Left ventricle myocardium superior (tissue), 1 donor: ENCODE data around the gene SCO2. TPM values are rescaled to one million over a fixed set of nuclear protein-coding genes. Genes with fewer than 3 reads are reported as not detected.
A peak's percentile ranks its signal among the peaks of the same experiment; 100 is the strongest.

Source experiments
- ATAC-seq: fragments of 200-7000 bp; cut with Tn5 transposase; one replicate; pipeline ENCODE4 v1.9.1; 2020; ENCODE audit warnings: mild to moderate bottlenecking, moderate library complexity
- DNase-seq: peaks from one replicate; pipeline ENCODE4 v3.0.0-alpha.2; 2020
- intact Hi-C: fragments of 100-400 bp; cut with micrococcal nuclease; formaldehyde crosslinking; loops from one replicate; pipeline ENCODE4 v1.11.0; 2022
- total RNA-seq: library from RNA; stranded (reverse); fragmentation: NEBNext Ultra II Directional; extraction: Animal tissue kit (Norgen Biotek cat#: 25700); gene quantifications from one replicate; pipeline ENCODE4 v1.2.1, GENCODE V29; 2021
- donor health status: DM: no; HTN: yes; CAD: no; lungs with severe emphysema.

SCO2 gene
- total RNA-seq, 1 donor from 2014 or later, result 1.3 TPM

- DNase-seq (no peak), ATAC-seq (peak; percentile 51)
- intact Hi-C loops, result no loop called here
Observed at GRCh38 chr22:50485221-50486131, 39.9 kb downstream of the SCO2 start.

- ATAC-seq, result no peak
- no peak for DNase-seq
- intact Hi-C loops, result no loop called here
Observed at GRCh38 chr22:50483977-50484853, 41.2 kb downstream of the SCO2 start.

DNA sequence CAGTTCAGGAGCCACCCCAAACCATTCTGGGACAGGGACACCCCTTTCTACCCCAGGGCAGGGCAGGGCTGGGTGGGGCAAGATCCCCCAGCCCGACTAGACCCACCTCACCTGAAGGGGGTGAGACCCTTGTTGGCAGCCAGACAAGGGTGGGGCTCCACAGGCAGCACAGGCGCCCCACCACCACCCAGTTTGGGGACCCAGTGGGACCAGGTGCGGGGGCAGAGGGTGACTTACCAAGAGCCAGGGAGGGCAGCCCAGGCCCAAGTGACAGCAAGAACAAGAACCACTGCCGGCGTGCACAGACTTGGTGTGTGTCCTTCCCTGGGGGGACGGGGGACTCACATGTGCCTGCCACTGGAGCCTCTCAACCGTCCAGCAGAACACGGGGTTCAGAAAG lies 41.8 kb downstream of the SCO2 start:
- ATAC-seq (no peak), DNase-seq (no peak)
- intact Hi-C loops, result no loop called here

GRCh38 chr22:50483106-50483505 lies 42.3 kb downstream of the SCO2 start:
- intact Hi-C loops, result no loop called here
- ATAC-seq (no peak), DNase-seq (no peak)

DNA sequence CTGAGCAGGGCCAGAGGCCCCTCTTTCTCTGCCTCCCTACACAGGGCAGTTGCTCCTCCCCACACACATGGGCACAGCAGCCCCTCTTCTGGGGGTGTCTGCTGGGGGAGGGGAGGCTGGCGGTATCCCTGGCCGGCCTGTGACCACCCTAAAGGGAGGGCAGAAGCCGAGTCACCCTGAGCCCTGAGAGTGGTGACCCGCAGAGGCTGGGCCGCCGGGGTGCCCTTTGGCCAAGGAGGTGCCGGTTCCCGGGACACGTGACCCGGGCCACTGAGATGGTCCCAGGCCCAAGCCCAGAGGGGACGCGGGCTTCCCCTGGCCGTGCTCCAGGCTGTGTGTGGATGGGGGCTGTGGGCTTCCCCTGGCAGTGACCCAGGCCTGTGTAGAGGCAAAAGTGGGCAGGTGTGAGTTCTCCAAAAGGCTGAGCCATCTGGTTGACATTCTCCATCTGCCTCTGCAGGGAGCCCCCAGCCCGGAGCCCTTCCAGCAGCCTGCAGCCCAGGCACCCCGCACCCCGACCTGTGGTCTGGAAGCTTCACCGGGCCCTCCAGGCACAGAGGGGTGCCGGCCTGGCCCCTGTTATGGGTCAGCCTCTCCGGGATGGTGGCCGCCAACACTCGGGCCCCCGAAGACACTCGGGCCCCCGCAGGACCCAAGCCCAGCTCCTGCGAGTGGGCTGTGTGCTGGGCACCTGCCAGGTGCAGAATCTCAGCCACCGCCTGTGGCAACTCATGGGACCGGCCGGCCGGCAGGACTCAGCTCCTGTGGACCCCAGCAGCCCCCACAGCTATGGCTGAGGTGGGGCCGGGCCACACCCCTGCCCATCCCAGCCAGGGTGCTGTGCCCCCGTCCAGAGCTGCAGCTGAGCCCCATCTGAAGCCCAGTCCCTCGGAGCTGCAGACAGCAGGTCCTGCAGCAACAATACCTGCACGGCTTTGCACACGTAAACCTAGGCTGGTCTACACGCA lies 43.0 kb downstream of the SCO2 start:
- DNase-seq (no peak), ATAC-seq (no peak)
- intact Hi-C loops, result no loop called here

DNA sequence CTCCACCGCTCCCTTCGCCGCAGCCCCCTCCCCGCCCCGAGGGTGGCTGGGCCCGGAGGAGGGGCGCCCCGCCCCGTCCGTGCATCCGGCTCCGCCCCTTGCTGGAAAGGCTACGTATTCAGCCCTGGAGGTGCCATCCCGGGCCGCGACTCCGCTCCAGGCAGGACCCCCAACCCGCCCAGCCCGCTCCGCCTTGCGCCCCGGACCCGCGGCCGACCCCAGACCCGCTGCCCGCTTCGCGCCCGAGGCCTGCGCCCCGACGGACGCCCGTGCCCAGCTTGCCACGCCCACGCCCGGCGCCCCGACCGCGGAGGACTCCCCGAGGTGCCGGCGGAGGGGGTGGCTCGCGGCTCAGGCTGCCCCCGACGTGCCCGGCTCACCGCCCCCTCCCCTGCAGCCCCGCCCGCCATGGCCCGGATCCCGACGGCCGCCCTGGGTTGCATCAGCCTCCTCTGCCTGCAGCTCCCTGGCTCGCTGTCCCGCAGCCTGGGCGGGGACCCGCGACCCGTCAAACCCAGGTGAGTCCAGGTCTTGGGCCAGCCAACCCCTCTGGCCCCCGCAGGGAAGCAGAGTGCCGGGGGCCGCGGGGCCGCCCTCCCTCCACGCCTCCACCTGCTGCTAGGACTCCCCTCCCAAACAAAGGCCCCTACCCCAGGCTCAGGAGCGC lies 43.8 kb downstream of the SCO2 start, which contains the start of gene ADM2:
Gene ADM2, plus strand, starts transcription at position 104 of the 667 bp plus-strand sequence. Its CDS starts 305 bp downstream, at position 409.
- ATAC-seq, result peak; percentile 38
- DNase-seq, result peak; percentile 57
- intact Hi-C loops, result no loop called here

DNA sequence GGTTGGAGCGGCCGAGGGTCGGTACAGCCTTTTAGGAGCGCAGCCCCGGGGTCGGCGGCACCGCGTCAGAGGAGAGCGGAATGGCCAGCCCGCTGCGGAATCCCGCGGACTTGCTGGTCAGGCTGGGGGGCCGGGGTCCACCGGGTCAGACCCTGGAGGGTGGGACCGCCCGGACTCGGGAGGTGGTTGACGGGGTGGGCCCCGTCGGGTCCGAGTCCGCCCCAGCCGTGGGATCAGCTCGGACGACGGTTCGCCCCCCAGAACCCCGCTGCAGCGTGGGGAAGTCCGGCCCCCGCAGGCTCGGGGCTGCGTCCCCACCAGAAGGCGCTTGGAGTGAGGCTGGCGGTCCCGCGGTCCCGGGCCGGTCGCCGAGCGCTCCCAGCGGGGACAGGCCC lies 44.4 kb downstream of the SCO2 start:
- ATAC-seq (no peak), DNase-seq (no peak)
- intact Hi-C loops, result no loop called here

- no peak for ATAC-seq
- DNase-seq, result no peak
- intact Hi-C loops, result no loop called here
Observed at GRCh38 chr22:50479721-50480120, 45.7 kb downstream of the SCO2 start.

GRCh38 chr22:50477923-50478322 lies 47.5 kb downstream of the SCO2 start:
- DNase-seq (no peak), ATAC-seq (no peak)
- intact Hi-C loops, result no loop called here

DNA sequence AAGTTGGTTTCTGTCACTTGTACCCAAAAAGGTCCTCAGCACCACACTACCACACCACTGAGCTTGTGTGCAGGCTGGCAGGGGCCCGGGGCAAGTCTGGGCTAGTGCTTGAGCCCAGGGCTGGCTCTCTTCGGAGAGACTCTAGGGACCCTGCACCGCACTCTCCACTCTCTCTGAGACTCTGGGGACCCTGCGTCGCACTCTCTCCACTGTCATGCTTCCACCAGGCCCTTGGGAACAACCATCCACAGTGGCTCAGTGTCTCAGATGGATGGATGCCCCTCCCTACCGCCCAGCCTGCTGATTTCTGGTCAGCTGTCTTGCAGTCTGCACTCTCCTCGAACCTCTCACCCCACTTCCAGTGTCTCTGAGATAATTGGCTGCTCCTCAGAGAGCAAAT lies 48.5 kb downstream of the SCO2 start:
- ATAC-seq (no peak), DNase-seq (no peak)
- intact Hi-C loops, result no loop called here

DNA sequence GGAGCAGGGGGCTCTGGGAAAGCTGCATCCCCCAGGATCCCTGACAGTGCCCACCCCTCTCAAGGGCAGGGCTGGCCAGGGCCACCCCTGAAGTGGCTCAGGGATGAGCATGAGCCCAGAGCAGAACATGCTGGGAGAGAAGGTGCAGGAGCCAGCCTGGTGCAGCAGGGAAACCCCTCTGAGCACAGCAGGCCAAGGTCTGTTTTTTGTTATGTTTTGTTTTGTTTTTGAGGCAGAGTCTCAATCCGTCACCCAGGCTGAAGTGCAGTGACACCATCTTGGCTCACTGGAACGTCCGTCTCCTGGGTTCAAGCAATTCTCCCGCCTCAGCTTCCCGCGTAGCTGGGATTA lies 49.8 kb downstream of the SCO2 start:
- ATAC-seq (no peak), DNase-seq (no peak)
- intact Hi-C loops, result no loop called here

- intact Hi-C loops, result no loop called here
- ATAC-seq, result peak; percentile 99
- DNase-seq, result peak; percentile 97
Observed at GRCh38 chr22:50474710-50475651, 50.4 kb downstream of the SCO2 start, which contains the start of gene SBF1. Gene SBF1, minus strand, starts transcription at chr22:50475035. Its CDS starts 195 bp downstream, at chr22:50474840.

- DNase-seq (peak; percentile 62), ATAC-seq (peak; percentile 16)
- intact Hi-C loops, result no loop called here
Observed at GRCh38 chr22:50473855-50474671, 51.3 kb downstream of the SCO2 start.
